Measurements from ENCODE around the gene LDLRAD4. TPM values are rescaled to one million over a fixed set of nuclear protein-coding genes. Genes with fewer than 3 reads are reported as not detected.

The LDLRAD4 gene
- total RNA-seq, 2 donors from 2014 or later = 11.7 to 17.0 TPM

DNA sequence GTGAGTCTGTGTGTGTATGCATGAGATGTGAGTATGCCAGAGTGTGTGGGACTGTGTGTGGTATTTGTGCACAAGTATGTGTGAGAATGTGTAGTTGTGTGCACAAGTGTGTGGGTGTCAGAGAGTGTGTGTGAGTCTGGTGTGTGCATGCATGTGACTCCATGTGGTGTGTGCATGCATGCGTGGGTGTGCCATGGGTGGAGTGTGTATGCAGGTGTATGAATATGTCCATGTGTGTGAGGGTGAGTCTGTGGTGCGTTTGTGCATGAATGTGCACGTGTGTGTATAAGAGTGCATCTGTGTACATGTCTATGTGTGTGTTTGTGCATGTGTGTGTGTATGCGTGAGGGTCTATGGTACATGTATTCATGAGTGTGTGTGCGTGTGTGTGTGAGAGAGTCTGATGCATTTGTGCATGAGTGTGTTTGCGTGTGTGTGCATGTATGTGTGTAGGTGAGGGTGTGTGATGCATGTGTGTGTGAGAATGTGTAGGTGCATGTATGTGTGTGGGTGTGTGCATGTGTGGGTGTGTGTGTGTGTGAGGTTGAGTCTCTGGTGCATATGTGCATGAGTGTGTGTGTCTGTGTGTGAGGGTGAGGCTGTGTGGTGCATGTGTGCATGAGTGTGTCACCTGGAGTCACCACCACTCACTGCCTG, 226.8 kb downstream of the LDLRAD4 start:
- Histone ChIP-seq H3K27ac (no peak overlapping the region), H3K36me3 (no peaks in the 10 kb centered on the region), H3K9me3 (no peaks in the 10 kb centered on the region), H3K4me1 (no peaks in the 10 kb centered on the region), H3K4me3 (no peak overlapping the region), H3K9ac (ENCODE audit: low read depth in 2 of 2, low read length in 2 of 2) (no peak overlapping the region), H3K27me3 (no peaks in the 10 kb centered on the region)
- TF ChIP-seq, protein P1, sequence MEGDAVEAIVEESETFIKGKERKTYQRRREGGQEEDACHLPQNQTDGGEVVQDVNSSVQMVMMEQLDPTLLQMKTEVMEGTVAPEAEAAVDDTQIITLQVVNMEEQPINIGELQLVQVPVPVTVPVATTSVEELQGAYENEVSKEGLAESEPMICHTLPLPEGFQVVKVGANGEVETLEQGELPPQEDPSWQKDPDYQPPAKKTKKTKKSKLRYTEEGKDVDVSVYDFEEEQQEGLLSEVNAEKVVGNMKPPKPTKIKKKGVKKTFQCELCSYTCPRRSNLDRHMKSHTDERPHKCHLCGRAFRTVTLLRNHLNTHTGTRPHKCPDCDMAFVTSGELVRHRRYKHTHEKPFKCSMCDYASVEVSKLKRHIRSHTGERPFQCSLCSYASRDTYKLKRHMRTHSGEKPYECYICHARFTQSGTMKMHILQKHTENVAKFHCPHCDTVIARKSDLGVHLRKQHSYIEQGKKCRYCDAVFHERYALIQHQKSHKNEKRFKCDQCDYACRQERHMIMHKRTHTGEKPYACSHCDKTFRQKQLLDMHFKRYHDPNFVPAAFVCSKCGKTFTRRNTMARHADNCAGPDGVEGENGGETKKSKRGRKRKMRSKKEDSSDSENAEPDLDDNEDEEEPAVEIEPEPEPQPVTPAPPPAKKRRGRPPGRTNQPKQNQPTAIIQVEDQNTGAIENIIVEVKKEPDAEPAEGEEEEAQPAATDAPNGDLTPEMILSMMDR (IDR thresholded peaks at IDR 0.05) = no peak
- DNase-seq = no peak
- intact Hi-C loops (cut with DNase I) = no loop called here

DNA sequence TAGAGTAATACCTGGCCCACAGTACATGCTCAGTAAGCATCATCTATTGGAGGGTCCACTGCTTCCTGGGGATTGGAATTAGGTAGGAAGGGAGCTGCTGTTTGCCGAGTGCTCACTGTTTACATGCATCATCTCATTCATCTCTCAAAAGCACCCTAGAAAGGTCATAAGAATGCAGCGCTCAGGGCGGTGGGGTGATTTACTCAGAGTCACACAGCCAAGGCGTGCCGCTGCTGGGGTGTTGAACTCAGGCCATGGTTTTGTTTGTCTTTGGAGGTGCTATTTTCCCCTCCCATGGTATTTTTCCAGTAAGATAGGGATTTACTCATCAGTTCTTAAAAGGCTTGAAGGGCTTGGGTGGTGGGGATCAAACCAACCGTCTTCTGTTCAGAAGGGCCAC, 227.5 kb downstream of the LDLRAD4 start:
- Histone ChIP-seq H3K9ac (ENCODE audit: low read depth in 2 of 2, low read length in 2 of 2) (no peak overlapping the region), H3K9me3 (no peaks in the 10 kb centered on the region), H3K27ac (no peak overlapping the region), H3K4me3 (no peak overlapping the region), H3K36me3 (no peaks in the 10 kb centered on the region), H3K4me1 (no peaks in the 10 kb centered on the region), H3K27me3 (no peaks in the 10 kb centered on the region)
- TF ChIP-seq, protein P1 (IDR thresholded peaks at IDR 0.05) = no peak
- no peak for DNase-seq
- intact Hi-C loops (cut with DNase I) = no loop called here

DNA sequence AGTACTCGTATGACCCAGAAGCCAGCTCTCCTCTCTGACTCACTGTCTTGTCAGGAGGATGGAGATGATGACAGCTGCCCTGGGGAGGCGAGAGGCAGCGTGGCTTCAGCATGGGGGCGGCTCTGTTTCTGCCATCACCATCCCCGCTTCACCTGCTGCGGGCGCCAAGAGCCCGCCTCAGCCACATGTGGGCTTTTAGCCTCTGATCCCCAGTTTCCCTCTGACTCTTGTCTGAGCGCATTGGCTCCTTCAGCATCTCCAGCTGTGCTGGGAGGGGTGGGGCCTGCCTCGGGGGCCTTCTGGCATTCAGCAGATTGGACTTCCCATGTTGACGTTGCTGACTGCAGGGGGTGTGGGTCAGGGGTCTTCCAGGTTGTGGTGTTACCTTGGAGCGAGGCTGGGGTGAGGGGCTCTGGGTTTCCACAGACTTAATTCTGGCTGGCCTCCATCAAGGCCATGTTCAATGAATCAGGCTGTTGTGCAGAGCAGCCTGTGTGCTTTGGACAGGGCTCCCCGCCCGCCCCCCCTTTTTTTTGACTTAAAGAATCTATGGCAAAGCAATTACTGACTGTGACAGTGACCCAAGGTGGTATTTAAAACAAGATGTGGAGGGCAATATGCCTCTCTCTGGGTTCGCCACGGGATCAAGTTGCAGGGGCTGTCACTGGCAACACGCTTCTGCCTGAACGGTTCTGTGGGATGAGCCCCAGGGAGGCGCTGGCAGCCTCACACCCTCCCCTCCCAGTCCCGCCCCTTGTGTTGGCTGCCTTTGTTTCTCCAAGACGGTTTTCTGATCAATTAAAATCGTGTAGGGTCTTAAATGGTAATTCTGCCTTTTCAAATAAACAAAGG, 228.3 kb downstream of the LDLRAD4 start:
- intact Hi-C loops (cut with DNase I) = no loop called here
- no peaks in the 10 kb centered on the region for H3K36me3 ChIP-seq
- no peak overlapping the region for H3K27ac ChIP-seq
- no peaks in the 10 kb centered on the region for H3K4me1 ChIP-seq
- DNase-seq = no peak
- H3K27me3 ChIP-seq = no peaks in the 10 kb centered on the region
- TF ChIP-seq, protein P1 (IDR thresholded peaks at IDR 0.05) = no peak
- H3K9me3 ChIP-seq = no peaks in the 10 kb centered on the region
- no peak overlapping the region for H3K9ac ChIP-seq (ENCODE audit: low read depth in 2 of 2, low read length in 2 of 2)
- no peak overlapping the region for H3K4me3 ChIP-seq

DNA sequence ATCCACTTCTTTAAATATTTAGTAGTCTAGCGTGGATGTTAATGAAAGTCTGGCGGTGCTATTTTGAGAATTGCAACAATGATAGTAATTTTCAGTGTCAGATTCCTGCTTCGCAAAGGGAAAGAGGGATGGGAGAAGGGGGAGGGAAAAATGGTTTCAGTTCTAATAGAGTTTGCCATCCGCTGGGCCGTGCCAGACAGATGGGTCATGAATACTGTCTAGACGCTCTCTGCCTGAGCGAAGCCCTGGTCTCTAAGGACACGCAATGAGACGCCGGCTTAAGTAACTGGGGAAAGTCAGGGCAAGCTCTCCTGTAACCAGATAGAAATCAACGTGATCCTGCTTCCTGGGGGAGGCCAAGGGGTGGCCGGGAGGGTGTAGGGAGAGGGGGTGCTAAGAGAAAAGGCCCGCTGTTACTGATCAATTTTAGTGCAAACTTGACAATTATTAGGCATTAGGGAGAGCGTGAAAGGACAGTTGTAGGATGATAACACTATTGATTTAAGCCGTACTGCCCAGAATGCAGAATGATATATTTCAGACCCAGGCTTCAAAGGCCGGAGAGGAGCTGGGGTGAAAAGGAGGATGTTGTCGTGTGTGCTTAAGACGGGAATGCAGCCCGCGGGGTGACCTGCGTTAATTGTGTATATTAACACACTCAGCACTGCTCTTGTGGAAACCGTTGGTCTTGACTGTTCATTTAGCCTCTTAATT, 229.2 kb downstream of the LDLRAD4 start:
- H3K9me3 ChIP-seq = no peaks in the 10 kb centered on the region
- no peaks in the 10 kb centered on the region for H3K36me3 ChIP-seq
- no peaks in the 10 kb centered on the region for H3K4me1 ChIP-seq
- no peak overlapping the region for H3K4me3 ChIP-seq
- intact Hi-C loops (cut with DNase I) = no loop called here
- TF ChIP-seq, protein P1 (IDR thresholded peaks at IDR 0.05) = no peak
- H3K9ac ChIP-seq (ENCODE audit: low read depth in 2 of 2, low read length in 2 of 2) = no peak overlapping the region
- no peak for DNase-seq
- no peak overlapping the region for H3K27ac ChIP-seq
- no peaks in the 10 kb centered on the region for H3K27me3 ChIP-seq

DNA sequence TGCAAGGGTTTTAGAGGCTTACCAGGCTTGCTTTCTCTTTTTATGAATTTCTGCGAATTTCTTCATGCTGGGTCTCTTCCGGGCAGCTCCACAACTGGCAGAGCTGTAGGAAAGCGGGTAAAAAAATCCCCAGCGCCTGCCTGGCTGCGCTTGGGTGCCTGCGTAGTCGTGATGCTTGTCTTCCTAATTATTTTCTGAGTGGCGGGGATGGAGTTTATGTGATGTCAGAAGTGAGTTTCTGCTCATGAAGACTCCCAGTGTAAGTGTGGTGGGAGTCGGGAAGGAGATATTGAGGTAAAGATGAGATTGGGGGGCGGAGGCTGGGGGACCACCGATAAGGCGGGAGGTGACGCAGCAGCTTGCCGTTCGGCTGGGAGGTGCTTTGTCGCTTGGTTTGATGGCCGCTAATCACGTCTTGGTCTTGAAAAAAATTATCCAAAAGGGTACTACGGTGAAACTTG, 229.8 kb downstream of the LDLRAD4 start:
- Histone ChIP-seq H3K4me3 (no peak overlapping the region), H3K4me1 (no peaks in the 10 kb centered on the region), H3K9ac (ENCODE audit: low read depth in 2 of 2, low read length in 2 of 2) (no peak overlapping the region), H3K36me3 (no peaks in the 10 kb centered on the region), H3K27me3 (no peaks in the 10 kb centered on the region), H3K27ac (no peak overlapping the region), H3K9me3 (no peaks in the 10 kb centered on the region)
- intact Hi-C loops (cut with DNase I) = no loop called here
- TF ChIP-seq, protein P1 (IDR thresholded peaks at IDR 0.05) = no peak
- DNase-seq = no peak
